NCI-H187 (cell line): ENCODE results near the gene LSM12.

Experiments used
- DNase-seq, 2 experiments: peaks; one replicate each; lab custom pipeline; 2025; lab: John Stamatoyannopoulos, UW

The LSM12 gene

DNA sequence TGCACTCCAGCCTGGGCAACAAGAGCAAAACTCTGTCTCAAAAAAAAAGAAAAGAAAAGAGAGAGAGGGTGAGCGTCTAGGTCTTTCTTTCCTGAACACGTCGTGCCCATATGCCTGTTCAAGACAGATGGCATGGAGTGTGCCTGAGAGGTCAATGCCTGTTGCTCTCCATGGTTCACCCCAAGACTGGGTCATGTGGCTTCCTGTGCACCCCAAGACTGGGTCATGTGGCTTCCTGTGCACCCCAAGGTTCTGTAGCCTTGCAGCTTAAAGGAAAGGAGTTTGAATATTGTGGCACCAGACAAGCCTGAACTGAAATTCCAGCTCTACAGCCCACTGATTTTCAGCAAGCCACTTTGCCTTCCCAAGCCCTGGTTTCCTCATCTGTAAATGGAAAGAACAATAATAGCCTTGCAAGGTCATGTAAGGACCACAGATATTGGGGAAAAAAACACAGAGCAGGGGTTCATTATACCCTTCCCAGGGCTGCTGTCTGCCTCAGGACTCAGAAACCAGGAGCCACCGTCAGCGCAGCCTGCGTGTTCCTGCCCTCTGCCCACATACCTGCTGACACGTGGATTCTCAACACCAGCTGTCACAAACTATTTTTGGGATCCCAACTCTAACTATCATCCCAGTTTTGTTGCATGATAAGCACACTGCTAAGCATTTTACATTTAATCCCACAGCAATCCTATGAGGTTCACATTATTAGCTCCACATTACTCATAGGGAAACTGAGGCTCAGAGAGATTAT is 80.1 kb downstream of the LSM12 start:
- no peak for DNase-seq

DNA sequence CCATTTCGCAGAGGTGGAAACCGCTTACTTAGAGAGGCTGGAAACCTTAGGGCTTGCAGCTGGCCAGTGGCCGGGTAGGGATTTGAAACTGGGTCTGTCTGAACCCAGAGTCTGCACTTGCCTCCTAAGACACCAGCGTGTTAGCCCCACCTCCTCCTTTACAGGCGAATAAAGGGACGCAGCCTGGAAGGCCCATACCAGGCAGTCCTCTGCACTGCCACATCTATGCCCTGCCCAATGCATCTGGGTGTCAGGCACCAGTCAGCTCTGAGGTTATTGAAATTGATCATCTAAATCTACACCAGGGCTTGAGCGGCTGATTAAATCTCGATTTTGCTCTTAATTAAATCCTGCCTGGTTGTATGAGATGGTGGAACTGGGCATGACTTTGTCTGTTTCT is 82.0 kb downstream of the LSM12 start:
- DNase-seq: no peak
